GM12874 (cell line): Measurements from ENCODE around the gene POLR3C.

Source experiments
- TF ChIP-seq, protein P1 (sequence below): IDR thresholded peaks from 2 replicates; pipeline ENCODE4 v1.5.1; 2011; ENCODE audit warnings: low read depth, mild to moderate bottlenecking, control low read depth, low read length, moderate library complexity; ENCODE audit not compliant: insufficient read depth

The POLR3C gene

GRCh38 chr1:145823565-145824498 lies at the start of gene POLR3C, which contains the start of gene RNF115:
Gene POLR3C, plus strand, starts transcription at chr1:145824200. Its CDS starts 1,577 bp downstream, at chr1:145825777.
Gene RNF115, minus strand, starts transcription at chr1:145824095. Its CDS starts 222 bp downstream, at chr1:145823873.
- TF ChIP-seq, protein P1, sequence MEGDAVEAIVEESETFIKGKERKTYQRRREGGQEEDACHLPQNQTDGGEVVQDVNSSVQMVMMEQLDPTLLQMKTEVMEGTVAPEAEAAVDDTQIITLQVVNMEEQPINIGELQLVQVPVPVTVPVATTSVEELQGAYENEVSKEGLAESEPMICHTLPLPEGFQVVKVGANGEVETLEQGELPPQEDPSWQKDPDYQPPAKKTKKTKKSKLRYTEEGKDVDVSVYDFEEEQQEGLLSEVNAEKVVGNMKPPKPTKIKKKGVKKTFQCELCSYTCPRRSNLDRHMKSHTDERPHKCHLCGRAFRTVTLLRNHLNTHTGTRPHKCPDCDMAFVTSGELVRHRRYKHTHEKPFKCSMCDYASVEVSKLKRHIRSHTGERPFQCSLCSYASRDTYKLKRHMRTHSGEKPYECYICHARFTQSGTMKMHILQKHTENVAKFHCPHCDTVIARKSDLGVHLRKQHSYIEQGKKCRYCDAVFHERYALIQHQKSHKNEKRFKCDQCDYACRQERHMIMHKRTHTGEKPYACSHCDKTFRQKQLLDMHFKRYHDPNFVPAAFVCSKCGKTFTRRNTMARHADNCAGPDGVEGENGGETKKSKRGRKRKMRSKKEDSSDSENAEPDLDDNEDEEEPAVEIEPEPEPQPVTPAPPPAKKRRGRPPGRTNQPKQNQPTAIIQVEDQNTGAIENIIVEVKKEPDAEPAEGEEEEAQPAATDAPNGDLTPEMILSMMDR = no peak

DNA sequence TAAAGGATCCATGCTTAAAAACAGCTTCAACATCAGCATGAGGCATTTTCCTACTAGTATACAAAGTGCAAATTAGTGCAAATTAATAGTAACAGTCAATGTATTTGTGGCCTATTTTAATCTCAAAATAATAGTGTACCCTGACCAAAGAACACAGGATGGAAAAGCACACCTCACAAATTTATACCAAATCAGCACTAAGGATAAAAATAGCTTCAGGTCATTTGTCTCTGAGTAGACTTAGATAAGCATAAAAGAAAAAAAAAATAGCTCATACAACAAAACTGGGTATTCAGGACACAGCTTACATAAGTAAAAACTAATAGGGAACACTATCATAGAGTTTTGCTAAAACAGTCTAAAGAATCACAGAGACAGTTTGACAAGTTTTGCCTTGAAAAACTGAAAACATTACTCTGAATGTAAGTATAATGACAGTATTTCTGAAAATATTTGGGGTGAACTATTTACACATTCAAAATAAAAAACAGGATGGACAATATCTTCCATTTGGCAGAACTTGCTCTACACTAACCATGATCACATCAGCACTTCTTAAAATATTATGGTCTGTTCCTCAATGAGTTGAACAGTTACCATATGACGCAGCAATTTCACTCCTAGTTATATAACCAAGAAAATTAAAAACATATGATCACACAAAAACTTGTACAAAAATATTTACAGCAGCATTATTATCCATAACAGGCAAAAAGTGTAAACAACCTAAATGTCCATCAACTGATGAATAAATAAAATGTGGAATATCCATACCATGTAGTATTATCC lies 46.4 kb upstream of the POLR3C start:
- TF ChIP-seq, protein P1 = no peak

DNA sequence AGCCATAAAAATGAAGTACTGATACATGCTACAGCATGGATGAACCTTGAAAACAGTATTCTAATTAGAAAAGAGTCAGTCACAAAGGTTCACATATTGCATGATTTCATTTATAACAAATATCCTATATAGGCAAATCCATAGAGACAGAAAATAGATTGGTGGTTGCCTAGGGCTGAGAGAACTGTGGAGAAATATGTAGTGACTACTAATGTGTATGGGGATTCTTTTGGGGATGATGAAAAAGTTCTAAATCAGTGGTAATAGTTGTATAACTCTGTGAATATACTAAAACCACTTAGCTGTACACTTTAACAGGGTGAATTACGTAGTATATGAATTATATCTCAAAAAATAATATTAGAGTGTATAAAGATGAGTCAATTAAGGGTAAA lies 45.9 kb upstream of the POLR3C start:
- TF ChIP-seq, protein P1 = no peak

- TF ChIP-seq, protein P1 = no peak
These were observed 41.5 kb upstream of the POLR3C start for GRCh38 chr1:145782272-145783099.

GRCh38 chr1:145784409-145784808 lies 39.6 kb upstream of the POLR3C start:
- TF ChIP-seq, protein P1 = no peak

DNA sequence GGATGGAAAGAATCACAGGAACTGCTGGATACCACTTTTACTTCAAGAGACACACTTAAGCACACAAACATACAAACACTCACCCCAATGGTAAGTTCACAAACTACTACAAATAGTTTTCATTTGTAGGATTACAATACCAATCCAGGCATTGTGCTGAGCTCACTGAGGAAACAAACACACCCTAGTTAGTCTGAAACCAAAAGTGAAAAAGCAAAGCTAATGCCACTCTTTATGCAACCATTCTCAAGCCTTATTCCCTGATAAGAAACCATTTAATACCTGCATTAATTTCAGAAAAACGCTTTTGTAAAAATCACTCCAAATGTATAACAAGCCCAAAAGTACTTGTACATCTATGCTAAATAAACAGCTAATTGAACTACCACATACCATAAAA lies 38.5 kb upstream of the POLR3C start:
- TF ChIP-seq, protein P1 = no peak
